KMS-11 (cell line): ENCODE measurements around the gene ZNF560.

Source experiments
- H2AFZ ChIP-seq: fragments of 200-600 bp; sonication (generic); 2 replicates; pipeline ENCODE4 v1.6.1; 2016; ENCODE audit warnings: antibody characterized with exemption, mixed run types, low read depth
- H3K27ac ChIP-seq: fragments of 200-600 bp; sonication (generic); 2 replicates; pipeline ENCODE4 v1.6.1; 2016; ENCODE audit warnings: mild to moderate bottlenecking, mixed run types
- H3K27me3 ChIP-seq: fragments of 200-600 bp; sonication (generic); 2 replicates; pipeline ENCODE4 v1.6.1; 2017; ENCODE audit warnings: mild to moderate bottlenecking, low read depth, mixed run types, moderate library complexity; ENCODE audit not compliant: insufficient read depth
- H3K36me3 ChIP-seq: fragments of 200-600 bp; sonication (generic); 2 replicates; pipeline ENCODE4 v1.6.1; 2017; ENCODE audit warnings: mild to moderate bottlenecking, mixed run types; ENCODE audit not compliant: insufficient read depth
- H3K4me1 ChIP-seq: fragments of 200-600 bp; sonication (generic); 2 replicates; pipeline ENCODE4 v1.6.1; 2016; ENCODE audit warnings: mild to moderate bottlenecking, low read depth, mixed run types; ENCODE audit not compliant: poor library complexity, severe bottlenecking
- H3K4me2 ChIP-seq: fragments of 200-600 bp; sonication (generic); 2 replicates; pipeline ENCODE4 v1.7.0; 2016; ENCODE audit warnings: mild to moderate bottlenecking, mixed run types
- H3K4me3 ChIP-seq: fragments of 200-600 bp; sonication (generic); IDR thresholded peaks from 2 replicates; pipeline ENCODE4 v1.6.1; 2017; ENCODE audit warnings: low read depth, low read length, mixed read lengths; ENCODE audit not compliant: insufficient read depth
- H3K79me2 ChIP-seq: fragments of 200-600 bp; sonication (generic); 2 replicates; pipeline ENCODE4 v1.6.1; 2016; ENCODE audit warnings: low read depth, mixed run types; ENCODE audit not compliant: insufficient read depth
- H3K9ac ChIP-seq: fragments of 200-600 bp; sonication (generic); 2 replicates; pipeline ENCODE4 v1.6.1; 2016; ENCODE audit warnings: mild to moderate bottlenecking, mixed run types
- H4K20me1 ChIP-seq: fragments of 200-600 bp; sonication (generic); 2 replicates; pipeline ENCODE4 v1.6.1; 2016; ENCODE audit warnings: mild to moderate bottlenecking, mixed run types; ENCODE audit not compliant: insufficient read depth
- TF ChIP-seq, protein P1 (sequence below): fragments of 200-600 bp; sonication (generic); conservative IDR thresholded peaks from 2 replicates; pipeline ENCODE4 v1.6.1; 2017; ENCODE audit warnings: low read depth, mild to moderate bottlenecking, antibody characterized with exemption, low read length, moderate library complexity, mixed read lengths

The ZNF560 gene

DNA sequence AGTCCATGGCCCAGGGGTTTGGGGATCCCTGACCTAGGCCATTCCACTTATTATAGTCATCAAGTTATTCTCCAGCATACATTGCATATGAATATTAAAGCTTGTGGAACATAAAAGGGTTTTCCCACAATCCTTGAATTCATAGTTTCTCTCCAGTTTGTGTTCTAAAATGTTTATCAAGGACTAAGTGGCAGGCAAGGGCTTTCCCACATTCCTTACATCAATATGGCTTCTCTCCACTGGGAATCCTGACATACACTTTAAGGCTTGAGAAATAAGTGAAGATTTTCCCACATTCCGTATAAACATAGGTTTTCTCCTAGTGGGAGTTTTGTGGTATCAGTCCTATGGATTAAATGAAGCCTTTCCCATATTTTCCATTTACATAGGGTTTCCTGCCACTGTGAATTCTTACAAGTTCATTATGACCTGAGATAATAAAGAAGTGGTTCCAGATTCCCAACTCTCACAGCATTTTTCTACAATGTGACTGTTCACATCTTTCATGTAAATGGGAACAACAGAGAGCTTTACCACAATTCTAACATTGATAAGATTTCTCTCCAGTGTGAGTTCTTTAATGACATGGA is 25.6 kb upstream of the ZNF560 start:
- H3K4me3 ChIP-seq = no peak overlapping the region
- TF ChIP-seq, protein P1, sequence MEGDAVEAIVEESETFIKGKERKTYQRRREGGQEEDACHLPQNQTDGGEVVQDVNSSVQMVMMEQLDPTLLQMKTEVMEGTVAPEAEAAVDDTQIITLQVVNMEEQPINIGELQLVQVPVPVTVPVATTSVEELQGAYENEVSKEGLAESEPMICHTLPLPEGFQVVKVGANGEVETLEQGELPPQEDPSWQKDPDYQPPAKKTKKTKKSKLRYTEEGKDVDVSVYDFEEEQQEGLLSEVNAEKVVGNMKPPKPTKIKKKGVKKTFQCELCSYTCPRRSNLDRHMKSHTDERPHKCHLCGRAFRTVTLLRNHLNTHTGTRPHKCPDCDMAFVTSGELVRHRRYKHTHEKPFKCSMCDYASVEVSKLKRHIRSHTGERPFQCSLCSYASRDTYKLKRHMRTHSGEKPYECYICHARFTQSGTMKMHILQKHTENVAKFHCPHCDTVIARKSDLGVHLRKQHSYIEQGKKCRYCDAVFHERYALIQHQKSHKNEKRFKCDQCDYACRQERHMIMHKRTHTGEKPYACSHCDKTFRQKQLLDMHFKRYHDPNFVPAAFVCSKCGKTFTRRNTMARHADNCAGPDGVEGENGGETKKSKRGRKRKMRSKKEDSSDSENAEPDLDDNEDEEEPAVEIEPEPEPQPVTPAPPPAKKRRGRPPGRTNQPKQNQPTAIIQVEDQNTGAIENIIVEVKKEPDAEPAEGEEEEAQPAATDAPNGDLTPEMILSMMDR = no peak
- no peak overlapping the region for H2AFZ ChIP-seq
- no peak overlapping the region for H3K27ac ChIP-seq
- no peaks in the 10 kb centered on the region for H3K36me3 ChIP-seq
- no peaks in the 10 kb centered on the region for H3K4me1 ChIP-seq
- no peak overlapping the region for H3K4me2 ChIP-seq
- no peaks in the 10 kb centered on the region for H3K79me2 ChIP-seq
- no peak overlapping the region for H3K9ac ChIP-seq
- H3K27me3 ChIP-seq = no peaks in the 10 kb centered on the region
- H4K20me1 ChIP-seq = no peaks in the 10 kb centered on the region

DNA sequence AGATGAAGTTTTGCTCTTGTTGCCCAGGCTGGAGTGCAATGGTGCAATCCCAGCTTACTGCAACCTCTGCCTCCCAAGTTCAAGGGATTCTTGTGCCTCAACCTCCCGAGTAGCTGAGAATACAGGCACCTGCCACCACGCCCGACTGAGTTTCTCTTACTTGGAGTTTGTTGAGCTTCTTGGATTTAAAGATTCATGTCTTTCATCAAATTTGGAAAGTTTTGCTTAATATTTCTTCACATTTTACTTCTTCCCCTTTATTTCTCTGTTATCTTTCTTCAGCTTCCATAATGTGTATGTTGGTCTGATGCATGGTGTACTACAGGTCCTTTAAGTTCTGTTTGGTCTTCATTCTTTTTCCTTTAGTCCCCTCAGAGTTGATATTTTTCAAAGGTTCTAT is 8.9 kb upstream of the ZNF560 start:
- no peaks in the 10 kb centered on the region for H4K20me1 ChIP-seq
- TF ChIP-seq, protein P1 = no peak
- H3K4me2 ChIP-seq = no peak overlapping the region
- H3K4me3 ChIP-seq = no peak overlapping the region
- H3K4me1 ChIP-seq = no peaks in the 10 kb centered on the region
- H3K36me3 ChIP-seq = no peaks in the 10 kb centered on the region
- no peaks in the 10 kb centered on the region for H3K27me3 ChIP-seq
- no peak overlapping the region for H3K27ac ChIP-seq
- H3K79me2 ChIP-seq = no peaks in the 10 kb centered on the region
- H2AFZ ChIP-seq = no peak overlapping the region
- H3K9ac ChIP-seq = no peak overlapping the region

DNA sequence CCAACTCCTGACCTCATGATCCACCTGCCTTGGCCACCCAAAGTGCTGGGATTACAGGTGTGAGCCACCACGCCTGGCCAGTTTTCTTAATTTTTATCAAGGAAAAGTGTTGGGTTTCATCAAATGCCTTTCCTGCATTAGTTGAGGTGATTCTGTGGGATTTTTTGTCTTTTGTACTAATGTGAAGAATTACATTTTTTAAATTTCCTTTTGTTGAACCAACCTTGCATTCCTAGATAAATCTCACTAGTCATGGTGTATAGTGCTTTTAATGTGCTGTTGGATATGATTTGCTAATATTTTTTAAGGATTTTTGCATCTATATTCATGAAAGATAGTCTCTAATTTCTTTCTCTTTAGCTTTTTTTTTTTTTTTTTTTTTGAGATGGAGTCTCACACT is 2.4 kb upstream of the ZNF560 start:
- no peak overlapping the region for H3K27ac ChIP-seq
- H3K36me3 ChIP-seq = no peaks in the 10 kb centered on the region
- H3K4me1 ChIP-seq = no peaks in the 10 kb centered on the region
- no peaks in the 10 kb centered on the region for H4K20me1 ChIP-seq
- TF ChIP-seq, protein P1 = no peak
- no peaks in the 10 kb centered on the region for H3K79me2 ChIP-seq
- no peak overlapping the region for H3K4me2 ChIP-seq
- H3K27me3 ChIP-seq = no peaks in the 10 kb centered on the region
- H3K4me3 ChIP-seq = no peak overlapping the region
- H2AFZ ChIP-seq = no peak overlapping the region
- H3K9ac ChIP-seq = no peak overlapping the region

DNA sequence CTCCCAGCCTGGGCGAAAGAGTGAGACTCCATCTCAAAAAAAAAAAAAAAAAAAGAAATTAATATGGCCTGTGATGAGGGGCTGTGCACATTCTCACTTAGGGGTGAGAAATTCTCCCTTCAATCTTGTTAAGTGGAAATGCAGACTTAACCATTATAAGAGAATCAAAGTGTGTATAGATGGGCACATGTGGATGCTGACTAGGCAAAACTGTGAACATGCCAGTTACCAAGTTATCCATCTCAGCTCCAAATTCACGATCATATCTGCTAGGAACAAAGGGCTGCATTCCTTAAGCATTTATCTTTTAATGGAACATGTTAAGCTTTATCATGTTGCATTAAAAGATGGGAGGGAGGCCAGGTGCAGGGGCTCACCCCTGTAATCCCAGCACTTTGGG is 4.3 kb downstream of the ZNF560 start:
- Histone ChIP-seq H3K27me3 (no peaks in the 10 kb centered on the region), H3K36me3 (no peaks in the 10 kb centered on the region), H3K4me1 (no peaks in the 10 kb centered on the region), H3K27ac (no peak overlapping the region), H3K4me2 (no peak overlapping the region), H2AFZ (no peak overlapping the region), H4K20me1 (no peaks in the 10 kb centered on the region), H3K4me3 (no peak overlapping the region), H3K79me2 (no peaks in the 10 kb centered on the region), H3K9ac (no peak overlapping the region)
- TF ChIP-seq, protein P1 = no peak

DNA sequence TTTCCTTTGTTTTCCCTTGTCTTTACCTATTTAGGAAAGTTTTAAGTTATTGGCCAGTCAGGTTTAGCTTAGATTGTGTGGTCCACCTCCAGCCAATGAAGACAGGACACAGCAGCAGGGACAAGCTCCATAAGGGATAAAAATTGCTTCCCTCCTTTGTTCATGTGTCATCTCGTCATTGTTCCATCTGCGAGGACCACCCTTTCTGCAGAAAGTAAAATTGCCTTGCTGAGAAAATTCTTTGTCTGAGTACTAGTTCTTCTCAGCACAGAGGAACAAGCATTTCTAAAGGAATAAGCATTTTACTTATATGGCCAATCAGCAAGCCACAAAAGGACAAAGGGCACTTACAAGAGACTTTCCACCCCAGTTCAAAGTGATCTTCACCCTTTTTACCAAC is 11.4 kb downstream of the ZNF560 start:
- Histone ChIP-seq H3K4me3 (no peak overlapping the region), H3K4me2 (no peak overlapping the region), H3K79me2 (no peaks in the 10 kb centered on the region), H3K27ac (no peak overlapping the region), H3K4me1 (no peaks in the 10 kb centered on the region), H4K20me1 (no peaks in the 10 kb centered on the region), H3K9ac (no peak overlapping the region), H2AFZ (no peak overlapping the region), H3K27me3 (no peaks in the 10 kb centered on the region), H3K36me3 (no peaks in the 10 kb centered on the region)
- TF ChIP-seq, protein P1 = no peak
